Measurements from ENCODE around the gene CA12.
"Not testable (repeated sequence)": the region's sequence is repeated elsewhere in the genome, so short reads cannot be mapped to it uniquely, and the experiment has no call there.

CA12 gene

DNA sequence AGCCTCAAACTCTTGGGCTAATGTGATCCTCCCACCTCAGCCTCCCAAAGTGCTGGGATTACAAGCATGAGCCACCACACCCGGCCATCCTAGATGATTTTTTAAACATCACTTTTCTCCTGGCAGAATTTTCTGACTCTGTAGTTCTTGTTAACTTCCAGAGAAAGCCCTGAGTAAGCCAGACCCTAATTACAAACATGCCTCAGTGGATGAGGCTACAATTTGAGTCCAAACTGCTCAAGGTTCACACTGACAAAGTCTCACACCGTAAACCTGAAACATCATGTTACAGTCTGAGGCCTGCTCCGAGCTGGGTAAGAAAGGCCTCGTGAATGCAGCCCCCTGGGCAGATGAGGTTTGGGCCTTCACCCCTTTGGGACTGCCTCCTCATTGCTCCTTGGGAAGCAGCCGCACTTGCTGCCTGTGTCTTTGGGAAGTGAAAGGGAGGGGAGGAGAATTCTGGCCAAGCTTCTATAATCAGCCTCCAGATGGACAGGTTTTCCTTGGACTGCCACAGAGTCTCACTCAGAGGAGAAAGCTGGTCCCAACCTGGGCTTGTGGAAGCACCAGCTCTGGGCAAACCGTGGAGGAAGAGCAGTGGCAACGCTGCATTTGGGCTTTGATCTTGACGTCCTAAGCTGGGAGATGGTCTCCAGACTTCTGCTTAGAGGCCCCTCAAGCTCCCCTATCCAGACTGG, 46.0 kb downstream of the CA12 start:
- no peak for DNase-seq (ENCODE audit: low read depth)

DNA sequence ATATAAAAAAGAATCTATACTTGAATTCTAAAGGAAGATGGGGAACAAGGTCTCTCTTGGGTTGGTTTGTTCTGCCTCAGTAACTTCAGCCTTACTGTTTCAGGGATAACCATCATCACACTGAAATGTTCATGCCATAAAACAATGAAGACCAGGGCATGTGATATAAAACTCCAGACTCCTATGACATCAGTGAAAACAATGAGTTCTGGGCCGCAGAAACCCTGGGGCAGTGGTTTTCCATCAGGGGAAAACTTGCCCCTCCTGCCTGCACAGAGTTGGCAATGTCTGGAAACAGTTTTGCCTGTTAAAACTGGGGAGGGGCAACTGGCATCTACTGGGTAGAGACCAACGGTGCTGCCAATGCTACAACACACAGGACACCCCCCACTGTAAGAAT, 46.8 kb downstream of the CA12 start:
- no peak for DNase-seq (ENCODE audit: low read depth)

DNA sequence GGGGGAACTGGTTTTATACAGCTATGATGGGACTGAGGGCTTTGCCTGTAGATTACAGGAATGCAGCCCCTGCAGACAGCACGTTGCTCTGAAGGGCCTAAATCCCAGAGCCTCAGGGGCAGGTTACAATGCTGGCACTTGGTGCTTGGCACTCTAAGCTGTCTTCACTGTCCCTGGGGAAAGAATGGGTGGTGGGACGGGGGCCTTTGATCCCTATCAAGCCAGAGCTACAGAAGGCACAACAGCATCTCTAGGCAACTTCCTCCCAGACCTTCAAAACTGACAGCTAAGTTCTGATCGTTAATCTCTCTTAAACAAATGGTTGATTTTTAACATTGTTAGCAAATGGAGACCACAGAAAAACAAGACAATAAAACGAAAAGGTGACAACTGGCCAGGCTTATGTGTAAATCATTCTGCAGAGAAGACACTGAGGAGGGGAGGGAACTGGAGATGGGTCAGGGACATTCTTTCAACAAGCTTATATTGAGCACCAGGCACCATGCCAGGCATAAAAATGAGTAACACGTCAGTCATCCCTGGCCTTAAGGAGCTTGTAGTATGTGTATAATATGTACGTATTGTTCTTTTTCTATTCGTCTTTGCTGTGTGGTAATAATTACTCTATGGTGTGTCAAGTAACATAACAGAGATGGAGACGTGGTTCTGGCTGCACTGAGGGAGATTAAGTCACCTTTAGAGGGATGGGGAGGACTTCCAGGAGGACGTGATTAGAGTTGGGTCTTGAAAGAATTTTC, 49.1 kb downstream of the CA12 start:
- DNase-seq (ENCODE audit: low read depth) = peak; percentile 51

DNA sequence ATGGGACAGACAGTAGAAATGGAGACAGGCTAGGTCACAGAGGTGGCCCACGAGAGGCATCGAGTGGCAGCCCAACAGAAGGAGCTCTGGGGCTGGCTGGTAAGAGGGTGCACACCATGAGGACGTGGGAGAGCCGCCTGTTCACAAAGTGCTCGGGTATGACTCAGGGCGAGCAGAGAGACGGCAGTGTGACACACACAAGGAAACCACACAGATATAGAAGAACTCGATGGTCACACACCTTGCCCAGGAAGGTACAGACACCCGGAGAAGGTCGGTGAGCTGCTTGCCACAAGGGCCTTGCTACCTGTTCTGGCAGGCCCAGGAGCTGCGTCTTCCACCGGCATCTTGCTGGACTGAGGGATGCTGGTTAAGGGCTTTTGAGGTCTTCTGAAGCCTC, 50.2 kb downstream of the CA12 start:
- DNase-seq (ENCODE audit: low read depth) = no peak

DNA sequence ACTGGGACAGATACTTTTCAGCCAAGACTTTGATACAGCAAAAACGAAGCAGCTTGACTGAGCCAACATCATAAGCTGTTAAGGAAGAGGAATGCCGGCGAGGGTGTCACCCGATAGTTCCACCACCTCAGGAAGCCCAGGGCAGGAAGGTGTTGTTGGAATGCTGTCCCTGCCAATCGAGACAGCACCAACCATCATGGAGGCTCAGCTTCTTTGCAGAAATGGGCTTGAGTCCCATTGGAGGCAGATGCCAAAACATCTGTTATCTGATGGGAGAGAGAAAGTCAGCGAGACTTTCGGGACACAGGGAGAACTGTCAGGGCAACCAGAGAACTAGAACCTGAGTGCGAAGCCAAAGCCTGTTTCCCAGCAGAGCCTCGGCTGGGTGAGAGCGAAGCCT, 50.7 kb downstream of the CA12 start:
- DNase-seq (ENCODE audit: low read depth) = no peak

DNA sequence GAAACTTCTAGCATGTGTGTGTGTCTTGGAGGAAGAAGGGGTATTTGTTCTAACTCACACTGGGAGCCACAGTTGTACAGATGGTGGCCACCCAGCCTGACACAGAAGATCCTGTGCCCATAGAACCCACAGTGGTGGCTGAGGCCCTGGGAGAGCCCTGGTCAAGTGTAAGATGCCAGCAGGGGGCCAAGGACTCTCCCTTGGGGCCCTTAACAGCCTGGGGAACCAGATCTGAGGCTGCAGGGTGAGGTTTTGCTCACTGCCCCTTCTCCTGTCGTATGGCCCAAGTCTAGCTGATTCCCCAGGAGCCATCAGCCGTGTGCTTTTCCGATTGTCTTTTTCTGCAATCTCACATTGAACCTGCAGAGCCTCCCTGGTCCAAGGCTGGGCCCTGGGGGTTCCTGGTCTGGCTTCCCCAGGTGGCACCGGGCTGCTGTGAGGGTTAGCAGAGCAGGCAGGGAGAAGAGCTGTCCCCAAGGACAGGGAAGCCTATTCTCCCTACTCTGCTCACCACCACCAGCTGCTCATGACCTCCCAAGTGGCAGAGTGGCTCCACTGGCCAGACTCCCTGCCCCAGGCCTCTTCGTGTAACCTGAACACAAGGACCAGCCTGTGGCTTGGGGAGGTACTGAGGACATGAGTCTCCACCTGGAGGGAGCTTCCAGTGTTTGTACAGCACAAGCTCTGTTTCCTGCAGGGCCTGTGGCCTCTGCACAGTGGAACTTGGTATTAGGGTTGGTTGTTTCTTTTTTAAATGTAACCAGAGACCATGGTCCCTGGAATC, 51.9 kb downstream of the CA12 start:
- no peak for DNase-seq (ENCODE audit: low read depth)

DNA sequence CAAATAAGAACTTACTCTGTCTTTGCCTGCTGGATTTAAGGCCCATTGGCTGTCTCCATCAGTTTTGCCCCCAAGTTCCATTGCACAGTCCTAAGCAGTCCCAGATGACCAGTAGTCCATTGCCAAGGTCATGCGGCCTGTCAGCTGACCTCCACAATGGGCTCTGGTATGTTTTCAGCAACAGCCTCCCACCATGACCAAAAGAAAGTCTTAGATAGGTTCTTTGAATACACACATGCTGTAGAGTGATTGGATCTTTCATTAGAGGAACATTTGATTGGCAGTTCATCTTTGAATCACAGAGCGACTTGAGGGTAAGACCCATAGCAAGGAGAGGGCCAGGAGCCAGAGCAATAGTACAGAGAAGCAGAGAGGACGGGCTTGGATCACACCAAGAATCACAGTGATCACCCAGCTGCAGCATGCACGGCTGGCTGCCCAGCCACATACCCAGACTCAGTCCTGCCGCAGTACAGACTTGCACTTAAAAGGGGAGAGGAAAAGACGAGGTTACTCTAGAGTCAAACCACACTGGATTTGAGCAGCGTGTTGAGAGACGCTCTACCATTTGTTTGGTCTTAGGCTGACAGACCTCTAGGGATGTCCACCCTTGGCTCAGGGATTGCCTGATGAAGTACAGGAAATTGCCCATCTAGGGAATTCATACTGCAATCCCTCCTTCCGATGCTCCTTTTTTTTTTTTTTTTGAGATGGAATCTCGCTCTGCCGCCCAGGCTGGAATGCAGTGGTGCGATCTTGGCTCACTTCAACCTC, 53.8 kb downstream of the CA12 start:
- DNase-seq (ENCODE audit: low read depth) = no peak

DNA sequence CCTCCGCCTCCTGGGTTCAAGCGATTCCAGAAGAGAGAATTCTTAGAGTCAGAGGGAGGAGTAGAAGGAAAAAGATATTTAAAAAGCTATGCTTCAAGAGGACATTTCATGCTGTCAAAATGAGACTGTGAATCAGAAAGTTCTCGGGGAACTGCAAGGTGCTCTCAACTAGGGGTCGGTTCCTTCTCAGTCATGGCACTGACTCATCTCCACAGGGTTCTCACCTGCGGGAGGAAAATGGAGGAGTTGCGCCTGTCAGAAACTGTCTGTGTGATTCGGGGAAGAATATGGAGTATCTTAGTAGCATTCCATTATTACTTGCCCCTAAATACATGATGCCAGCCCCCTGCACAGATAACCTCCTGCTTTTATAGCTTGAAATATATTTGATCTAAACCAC, 56.9 kb downstream of the CA12 start:
- DNase-seq (ENCODE audit: low read depth) = no peak

DNA sequence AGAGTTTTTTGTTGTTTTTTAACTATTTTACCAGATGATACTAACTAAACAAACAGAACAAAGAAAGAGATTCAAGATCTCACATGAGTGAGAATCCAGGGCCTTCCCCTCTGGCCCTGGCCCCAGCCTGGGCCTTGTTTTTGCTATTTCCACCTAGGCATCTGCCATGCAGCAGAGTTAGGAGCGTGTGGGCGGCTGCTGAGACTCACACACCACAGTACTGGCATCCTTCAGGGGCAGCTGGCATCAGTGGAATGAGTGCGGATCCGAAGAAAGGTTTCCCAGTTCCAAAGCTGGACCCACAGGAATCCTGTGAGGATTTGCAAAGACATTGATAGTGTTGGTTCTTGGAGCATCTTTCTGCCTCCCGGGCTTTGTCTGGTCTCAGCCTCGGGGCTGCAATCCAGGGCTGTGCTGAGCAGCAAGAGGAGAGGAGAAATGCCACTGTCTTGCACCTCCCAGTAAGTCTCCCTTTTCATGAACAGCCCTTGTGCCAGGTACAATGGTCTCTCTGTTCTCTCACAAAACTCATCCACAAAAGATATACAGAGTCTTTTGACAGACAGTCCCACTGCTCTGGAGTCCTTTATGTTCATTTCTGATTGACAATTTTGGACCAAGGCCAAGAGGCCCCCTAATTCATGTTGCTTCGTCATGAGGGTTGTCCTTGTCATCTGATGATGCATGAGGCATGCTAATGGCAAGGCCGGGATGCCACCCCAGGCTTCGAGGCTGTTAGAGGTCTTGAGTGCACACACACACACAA, 57.7 kb downstream of the CA12 start:
- DNase-seq (ENCODE audit: low read depth) = no peak

DNA sequence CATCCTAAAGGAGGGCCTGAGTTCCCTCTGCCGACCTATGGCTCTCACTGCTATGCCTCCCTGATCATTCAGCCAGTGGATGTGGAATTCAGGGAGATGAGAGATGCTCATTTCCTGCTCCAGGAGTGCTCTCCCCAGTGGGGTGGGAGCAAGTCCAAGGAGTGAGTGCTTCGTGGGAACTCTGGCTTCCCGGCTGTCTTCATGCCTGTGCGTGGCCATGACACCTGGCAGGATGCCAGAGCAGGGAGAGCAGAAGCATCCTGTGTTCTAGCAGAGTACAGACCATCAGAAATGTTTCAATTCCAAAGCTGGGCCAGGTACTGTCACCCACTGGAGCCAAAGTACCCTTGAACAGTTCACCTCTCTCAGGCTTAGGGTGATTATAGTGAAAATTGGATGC, 59.1 kb downstream of the CA12 start:
- DNase-seq (ENCODE audit: low read depth) = peak; percentile 15

DNA sequence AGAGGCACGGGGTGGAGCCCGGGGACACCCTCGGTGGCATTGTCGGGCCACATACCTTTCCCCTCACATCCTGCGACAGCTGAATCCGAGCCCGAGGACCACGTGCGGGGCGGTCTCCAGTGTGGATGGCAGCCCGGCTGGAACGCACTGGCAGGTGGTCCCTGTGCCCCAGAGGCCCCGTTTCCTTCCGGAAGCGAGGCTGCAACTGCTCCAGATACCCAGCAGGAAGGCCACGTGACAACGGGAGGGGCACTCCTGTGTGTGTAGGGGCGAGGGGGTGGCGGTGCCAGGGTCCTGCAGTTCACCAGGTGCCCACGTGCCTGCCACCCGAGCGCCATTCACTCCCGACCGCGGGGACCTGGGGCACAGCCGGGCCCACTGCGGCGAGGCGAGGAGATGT, 60.2 kb downstream of the CA12 start:
- DNase-seq (ENCODE audit: low read depth) = no peak

DNA sequence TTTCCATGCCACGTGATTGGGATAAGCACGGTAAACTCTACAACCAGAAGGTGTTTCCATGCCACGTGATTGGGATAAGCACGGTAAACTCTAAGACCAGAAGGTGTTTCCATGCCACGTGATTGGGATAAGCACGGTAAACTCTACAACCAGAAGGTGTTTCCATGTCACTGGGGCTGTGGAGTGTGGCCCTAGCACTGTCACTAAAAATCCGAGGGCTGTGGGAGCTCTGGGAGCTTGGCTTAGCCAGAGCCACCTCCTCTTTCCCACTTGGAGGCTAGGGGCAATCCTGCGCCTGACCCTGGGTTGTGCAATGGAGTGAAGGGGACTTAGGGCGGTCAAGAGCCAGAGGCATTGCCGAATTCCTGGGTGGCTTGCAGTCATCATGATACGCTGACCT, 60.7 kb downstream of the CA12 start:
- not testable (repeated sequence) for DNase-seq (ENCODE audit: low read depth)

DNA sequence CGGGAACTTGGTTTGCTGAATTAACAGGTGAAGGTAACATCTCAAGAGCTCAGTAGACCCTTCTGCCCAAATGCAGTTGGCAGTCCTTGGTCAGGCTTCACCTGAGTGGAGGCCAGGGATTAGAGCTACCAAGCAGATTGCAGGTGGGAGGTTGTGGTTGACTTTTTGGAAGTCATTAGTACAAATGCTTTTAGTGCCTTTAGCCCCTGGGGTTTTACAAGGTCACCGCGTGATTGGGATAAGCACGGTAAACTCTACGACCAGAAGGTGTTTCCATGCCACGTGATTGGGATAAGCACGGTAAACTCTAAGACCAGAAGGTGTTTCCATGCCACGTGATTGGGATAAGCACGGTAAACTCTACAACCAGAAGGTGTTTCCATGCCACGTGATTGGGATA, 61.2 kb downstream of the CA12 start:
- DNase-seq (ENCODE audit: low read depth) = not testable (repeated sequence)

DNA sequence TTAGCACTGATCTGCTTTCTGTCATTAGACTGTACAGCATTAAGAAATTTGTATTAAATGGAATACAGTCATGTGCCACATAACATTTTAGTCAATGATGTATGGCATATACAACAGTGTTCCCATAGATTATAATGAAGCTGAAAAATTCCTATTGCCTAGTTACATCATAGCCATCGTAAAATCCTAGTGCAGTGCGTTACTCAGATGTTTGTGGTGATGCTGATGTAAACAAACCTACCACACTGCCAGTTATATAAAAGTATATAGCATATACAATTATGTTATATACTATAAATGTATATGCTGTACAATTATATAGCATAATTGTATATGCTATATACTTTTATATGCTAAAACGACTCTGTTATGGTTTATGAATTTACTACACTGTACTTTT, 62.6 kb downstream of the CA12 start:
- DNase-seq (ENCODE audit: low read depth) = no peak

DNA sequence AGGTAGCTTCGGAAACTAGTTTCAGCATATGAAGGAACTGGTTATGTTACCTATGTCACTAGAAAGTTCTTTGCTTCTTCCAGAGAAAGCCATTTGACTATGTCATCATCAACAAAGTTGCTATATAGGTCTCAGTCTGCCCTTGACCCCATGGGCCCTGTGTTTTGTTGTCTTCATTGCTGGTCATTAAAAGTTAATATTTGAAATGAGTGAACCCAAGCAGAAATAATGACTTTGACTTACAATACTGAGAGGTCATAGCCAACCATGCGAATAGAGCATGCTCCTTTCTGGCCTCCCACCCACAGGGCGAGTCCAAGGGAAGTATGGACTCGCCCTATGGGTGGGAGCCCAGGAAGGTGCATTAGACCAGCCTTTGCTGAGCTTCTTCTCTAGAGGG, 63.3 kb downstream of the CA12 start:
- no peak for DNase-seq (ENCODE audit: low read depth)

DNA sequence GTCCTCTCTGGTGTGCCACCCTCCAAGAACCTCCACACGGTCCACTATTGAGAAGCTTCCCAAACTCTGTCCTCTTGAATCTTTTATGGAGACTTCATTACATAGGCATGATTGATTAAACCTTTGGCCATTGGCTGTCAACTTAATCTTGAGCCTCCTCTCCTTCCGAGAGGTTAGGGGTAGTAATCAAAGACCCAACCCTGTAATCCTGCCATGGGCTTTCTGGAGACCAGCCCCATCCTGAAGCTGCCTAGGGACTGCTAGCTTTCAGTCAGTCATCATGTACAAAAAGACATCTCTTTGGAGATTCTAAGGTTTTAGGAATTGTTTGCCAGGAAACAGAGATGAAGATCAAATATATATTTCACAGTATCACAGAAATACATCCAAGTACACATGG, 67.2 kb downstream of the CA12 start:
- no peak for DNase-seq (ENCODE audit: low read depth)

DNA sequence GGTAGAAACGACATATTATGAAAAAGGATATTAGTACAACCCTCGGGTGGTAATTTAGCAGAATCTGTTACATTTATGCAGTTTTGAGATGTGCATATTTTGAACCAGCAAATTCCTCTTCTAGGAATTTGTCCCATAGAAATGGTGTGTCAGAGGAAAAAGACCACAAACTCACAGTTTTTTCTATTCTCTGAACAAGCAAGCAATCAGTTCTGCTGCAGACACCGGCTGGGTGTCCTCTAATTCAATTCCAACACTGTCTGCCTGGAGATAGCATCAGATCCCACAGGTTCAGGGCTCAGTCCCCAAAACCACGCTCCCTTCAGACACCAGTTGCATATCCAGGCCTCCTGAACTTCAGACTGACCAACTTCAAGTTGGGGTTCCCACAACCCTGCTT, 67.8 kb downstream of the CA12 start:
- DNase-seq (ENCODE audit: low read depth) = no peak

DNA sequence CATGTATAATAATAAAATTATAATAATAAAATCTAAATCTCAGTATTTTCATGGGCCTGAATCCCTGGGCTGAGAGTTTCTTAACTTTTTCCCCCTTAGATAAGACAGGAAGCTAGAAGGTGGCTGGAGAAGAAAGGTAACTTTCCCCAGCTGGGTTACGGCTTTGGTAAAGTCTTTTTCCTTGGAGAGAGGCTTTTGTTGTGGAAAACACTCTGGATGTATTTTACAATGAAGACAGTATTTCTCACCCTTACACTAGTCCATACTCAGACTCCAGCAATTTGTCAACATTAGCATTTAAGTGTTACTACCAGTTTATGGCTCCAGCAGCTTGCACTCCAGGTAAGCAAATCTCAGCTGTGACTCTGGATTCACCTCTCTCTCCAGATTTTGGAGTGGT, 69.4 kb downstream of the CA12 start:
- no peak for DNase-seq (ENCODE audit: low read depth)

DNA sequence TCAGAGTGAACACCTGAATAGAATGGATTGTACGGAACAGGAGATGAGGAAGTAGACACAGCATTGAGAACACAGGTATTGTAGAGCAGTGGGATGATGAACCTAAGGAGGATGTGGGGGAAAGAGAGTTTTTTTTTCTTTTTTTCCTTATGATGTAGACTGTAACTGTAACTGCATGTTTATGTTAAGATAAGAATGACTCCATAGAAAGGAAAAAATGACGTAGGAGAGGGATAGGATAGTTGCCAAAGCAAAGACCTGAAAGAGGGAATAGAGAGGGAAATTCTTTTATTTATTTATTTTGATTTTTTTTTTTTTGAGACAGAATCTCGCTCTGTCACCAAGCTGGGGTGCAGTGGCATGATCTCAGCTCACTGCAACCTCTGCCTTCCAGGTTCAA, 71.0 kb downstream of the CA12 start:
- DNase-seq (ENCODE audit: low read depth) = no peak

DNA sequence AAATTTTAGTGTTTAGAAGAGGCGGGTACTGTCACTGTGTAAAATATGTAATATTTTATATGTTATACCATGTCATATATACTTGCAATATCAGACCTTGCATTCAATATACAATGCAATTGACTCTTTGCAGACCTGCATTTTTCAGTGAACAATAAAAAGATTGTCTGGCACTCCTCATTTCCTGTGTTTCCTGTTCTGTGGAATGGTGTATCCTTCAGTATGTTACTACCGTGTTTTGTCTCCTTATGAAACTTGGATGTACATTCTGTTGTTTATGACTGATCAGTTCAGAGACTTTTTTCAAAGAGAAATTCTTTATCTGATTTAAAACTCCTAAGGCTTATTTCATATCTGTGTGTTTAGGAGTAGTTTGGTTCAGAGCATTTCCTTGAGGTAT, 72.7 kb downstream of the CA12 start:
- no peak for DNase-seq (ENCODE audit: low read depth)

DNA sequence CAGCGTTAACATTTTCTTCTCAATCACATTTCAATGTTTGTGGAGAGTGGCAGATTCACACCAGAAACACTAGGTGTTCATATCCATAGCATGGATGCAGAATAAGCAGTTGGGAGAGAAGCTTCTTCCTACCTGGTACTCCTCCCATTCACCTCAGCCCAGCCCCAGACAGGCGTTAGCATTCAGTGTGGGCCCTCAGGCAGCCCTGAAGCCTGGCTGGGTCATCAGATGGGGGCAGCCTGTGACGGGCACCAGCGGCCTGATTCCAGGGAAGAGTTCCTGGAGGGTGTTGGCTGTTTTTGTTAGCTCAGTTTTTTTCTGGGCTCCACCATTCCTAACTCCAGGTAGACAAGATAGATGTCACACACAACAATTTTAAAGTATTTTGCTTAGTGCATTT, 73.2 kb downstream of the CA12 start:
- DNase-seq (ENCODE audit: low read depth) = no peak
